ENCODE results near the gene CCDC175.

Gene CCDC175

DNA sequence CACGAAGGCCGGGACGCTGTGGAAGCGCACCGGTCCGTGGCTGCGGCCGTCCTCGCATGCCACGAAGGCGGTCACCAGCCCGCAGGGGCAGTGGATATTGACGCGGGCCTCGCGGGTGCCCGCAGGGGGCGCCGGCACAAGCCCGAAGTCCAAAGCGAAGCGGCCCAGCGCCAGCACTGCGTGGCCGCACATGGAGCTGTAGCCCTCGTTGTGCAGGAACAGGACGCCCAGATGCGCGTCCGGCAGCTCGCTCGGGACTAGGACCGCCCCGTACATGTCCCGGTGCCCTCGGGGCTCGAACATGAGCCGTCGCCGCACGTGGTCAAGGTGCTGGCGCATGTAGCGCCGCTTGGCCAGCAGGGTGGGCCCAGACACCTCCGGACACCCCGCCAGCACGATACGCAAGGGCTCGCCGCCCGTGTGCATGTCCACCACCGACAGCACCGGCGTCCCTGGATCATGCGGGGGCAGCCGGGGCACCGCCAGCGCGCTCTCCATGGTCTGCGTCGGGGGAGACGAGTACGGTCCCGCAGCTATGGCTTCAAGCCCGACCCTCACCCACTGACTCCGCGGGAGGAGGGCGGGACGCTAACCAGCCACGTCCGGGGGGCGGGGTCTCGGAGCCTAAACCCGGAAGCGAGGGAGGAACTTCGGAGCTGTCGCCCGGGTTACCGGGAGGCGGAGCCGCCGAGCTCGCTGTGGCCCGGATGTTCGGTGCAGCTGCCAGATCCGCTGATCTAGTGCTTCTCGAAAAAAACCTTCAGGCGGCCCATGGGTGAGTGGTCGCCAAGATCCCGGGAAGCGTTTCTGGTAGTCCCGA, 92.6 kb downstream of the CCDC175 start, which contains the start of the genes JKAMP and L3HYPDH:
Gene JKAMP, plus strand, starts transcription at position 699 of the 820 bp plus-strand sequence. Its CDS starts 73 bp downstream, at position 772.
Gene L3HYPDH, minus strand, starts transcription at position 590 of the 820 bp plus-strand sequence. Its CDS starts 92 bp downstream, at position 498.
- H3K4me3 ChIP-seq (replicated peaks; ENCODE audit: low read depth, low read length): peak within 1 kb of the TSS; percentile 98
- DNase-seq (ENCODE audit: extremely low read depth, low read depth): peak; percentile 84
- TF ChIP-seq CTCF (IDR thresholded peaks at IDR 0.05; ENCODE audit: low read depth, low read length, missing control alignments): peak; percentile 64

GRCh38 chr14:59483363-59483762, 93.2 kb downstream of the CCDC175 start:
- no peak for DNase-seq (ENCODE audit: extremely low read depth, low read depth)

DNA sequence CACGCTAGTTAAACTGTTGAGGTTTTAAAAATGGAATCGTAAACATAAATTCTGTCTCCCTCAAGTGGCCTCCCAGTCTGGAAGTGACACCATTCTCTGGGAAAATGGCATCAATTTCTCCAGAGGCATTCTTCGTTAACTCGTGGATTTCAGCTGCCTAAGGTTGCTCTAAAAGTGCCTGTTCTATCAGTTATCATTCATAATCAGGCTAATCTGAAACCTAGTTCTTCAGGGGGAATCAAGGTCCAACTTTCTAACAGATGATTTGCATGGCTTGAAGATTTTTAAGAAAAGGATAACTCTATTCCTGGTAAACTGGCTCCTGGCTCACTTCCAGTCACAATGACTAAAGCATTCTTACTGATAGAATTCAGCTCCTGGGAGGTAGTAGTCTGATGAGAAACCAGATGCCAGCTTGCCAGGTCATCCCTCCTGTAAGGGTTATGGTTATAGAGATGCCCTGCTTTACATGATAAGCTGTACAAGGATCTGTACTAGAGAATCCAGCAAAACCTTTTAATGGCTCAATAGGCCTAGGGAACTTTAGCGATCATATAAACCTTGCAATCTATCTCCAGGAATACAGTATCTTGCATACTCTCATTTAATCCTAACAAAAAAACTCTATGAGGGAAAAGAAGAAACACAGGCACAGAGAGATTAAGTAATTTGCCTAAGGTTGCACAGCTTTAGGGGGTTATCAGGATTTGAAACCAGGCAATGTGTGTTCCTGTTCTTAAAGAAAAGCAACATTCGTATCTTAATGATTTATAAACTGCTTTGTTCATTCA, 93.9 kb downstream of the CCDC175 start:
- peak overlapping the region; percentile 98 for H3K4me3 ChIP-seq (replicated peaks; ENCODE audit: low read depth, low read length)
- peak; percentile 47 for DNase-seq (ENCODE audit: extremely low read depth, low read depth)
- no peak for TF ChIP-seq CTCF (IDR thresholded peaks at IDR 0.05; ENCODE audit: low read depth, low read length, missing control alignments)

More at GRCh38 chr14:59483363-59483762, 93.2 kb downstream of the CCDC175 start:
- TF ChIP-seq CTCF (IDR thresholded peaks at IDR 0.05; ENCODE audit: low read depth, low read length, missing control alignments): no peak
- peak overlapping the region; percentile 98 for H3K4me3 ChIP-seq (replicated peaks; ENCODE audit: low read depth, low read length)

GRCh38 chr14:59481871-59482540, 94.6 kb downstream of the CCDC175 start:
- DNase-seq (ENCODE audit: extremely low read depth, low read depth): no peak
- H3K4me3 ChIP-seq (replicated peaks; ENCODE audit: low read depth, low read length): peak overlapping the region; percentile 98
- no peak for TF ChIP-seq CTCF (IDR thresholded peaks at IDR 0.05; ENCODE audit: low read depth, low read length, missing control alignments)

- TF ChIP-seq CTCF (IDR thresholded peaks at IDR 0.05; ENCODE audit: low read depth, low read length, missing control alignments): no peak
- peak overlapping the region; percentile 98 for H3K4me3 ChIP-seq (replicated peaks; ENCODE audit: low read depth, low read length)
- no peak for DNase-seq (ENCODE audit: extremely low read depth, low read depth)
These were observed 95.2 kb downstream of the CCDC175 start for GRCh38 chr14:59481407-59481806.

GRCh38 chr14:59480166-59480565, 96.4 kb downstream of the CCDC175 start:
- peak overlapping the region; percentile 98; the same call in 1 of the 2 replicates for H3K4me3 ChIP-seq (replicated peaks; ENCODE audit: low read depth, low read length)
- no peak for DNase-seq (ENCODE audit: extremely low read depth, low read depth)
- no peak for TF ChIP-seq CTCF (IDR thresholded peaks at IDR 0.05; ENCODE audit: low read depth, low read length, missing control alignments)
